HCT116 (cell line): Measurements from ENCODE around the gene BBIP1. TPM values are rescaled to one million over a fixed set of nuclear protein-coding genes. Genes with fewer than 3 reads are reported as not detected.

Experiments used
- ATAC-seq: fragments of 200-7000 bp; cut with Tn5 transposase; 2 replicates; pipeline ENCODE4 v1.9.1; 2020; ENCODE audit warnings: mild to moderate bottlenecking, moderate library complexity
- BruUV-seq: library from RNA; stranded (reverse); fragments of 400-500 nt; replicated peaks from 2 replicates; lab custom pipeline; 2021; lab: Mats Ljungman, UMichigan
- CTCF ChIA-PET: fragments of 300-600 bp; sonication (Branson Sonifier 250); formaldehyde crosslinking; loops from one replicate; lab custom pipeline; 2021; ENCODE audit warnings: antibody characterized with exemption; lab: Charles Lee
- POLR2A ChIA-PET: fragments of 300-600, 350-600 bp; sonication (Branson Sonifier 250); formaldehyde crosslinking; loops from one replicate; lab custom pipeline; 2021; ENCODE audit warnings: antibody characterized with exemption; lab: Charles Lee
- RAD21 ChIA-PET, 2 experiments: fragments of 300-600 bp; sonication (Branson Sonifier 250); formaldehyde crosslinking; loops; one replicate each; lab custom pipeline; 2023; ENCODE audit warnings: low total read pairs in 2 of 2; ENCODE audit not compliant: uncharacterized antibody in 2 of 2, unreplicated experiment in 2 of 2, low non-redundant PET in 1 of 2; lab: Charles Lee
- DNase-seq: peaks from one replicate; pipeline ENCODE4 v3.0.0-alpha.2; 2010; ENCODE audit warnings: low read depth, low spot score
- H2AFZ ChIP-seq: fragments of 200-600 bp; shearing (Covaris generic), sonication (generic); 2 replicates; pipeline ENCODE4 v1.6.1; 2017; ENCODE audit warnings: low read depth, mixed run types, mixed read lengths, antibody characterized with exemption, low read length; ENCODE audit not compliant: poor library complexity, severe bottlenecking
- H3K27ac ChIP-seq: 2 replicates; pipeline ENCODE4 v1.5.1; 2012; ENCODE audit warnings: low read depth, low read length
- H3K27me3 ChIP-seq: fragments of 200-600 bp; sonication (generic); 2 replicates; pipeline ENCODE4 v1.6.1; 2016; ENCODE audit warnings: mixed run types, low read length, mixed read lengths; ENCODE audit not compliant: insufficient read depth
- H3K36me3 ChIP-seq, 2 experiments: fragments of 200-500 bp in 1 of 2; fragments of 200-600 bp in 1 of 2; sonication (Bioruptor generic) in 1 of 2; sonication (generic) in 1 of 2; 2 replicates each; pipeline versions ENCODE4 v1.5.1 to v1.6.1; 2014 to 2016; ENCODE audit warnings: low read length in 2 of 2, inconsistent platforms in 1 of 2, mixed read lengths in 1 of 2, mixed run types in 1 of 2; ENCODE audit not compliant: insufficient read depth in 2 of 2, control insufficient read depth in 1 of 2
- H3K4me1 ChIP-seq, 2 experiments: fragments of 200-600 bp in 1 of 2; sonication (generic) in 1 of 2; 2 replicates each; pipeline versions ENCODE4 v1.5.1 to v1.6.1; 2012 to 2017; ENCODE audit warnings: low read length in 2 of 2, inconsistent platforms in 1 of 2, mild to moderate bottlenecking in 1 of 2, mixed read lengths in 1 of 2, mixed run types in 1 of 2, moderate library complexity in 1 of 2; ENCODE audit not compliant: insufficient read depth in 2 of 2, control insufficient read depth in 1 of 2
- H3K4me2 ChIP-seq: fragments of 200-600 bp; sonication (generic); 2 replicates; pipeline ENCODE4 v1.6.1; 2017; ENCODE audit warnings: mixed run types, low read length, mixed read lengths
- H3K4me3 ChIP-seq, 2 experiments: fragments of 200-600 bp in 1 of 2; sonication (generic) in 1 of 2; replicated peaks in 1 of 2; 2 replicates each; pipeline ENCODE4 v1.5.1; 2011 to 2016; ENCODE audit warnings: low read length in 2 of 2, control low read depth in 1 of 2, low read depth in 1 of 2, mild to moderate bottlenecking in 1 of 2, mixed read lengths in 1 of 2, mixed run types in 1 of 2
- H3K79me2 ChIP-seq: fragments of 200-600 bp; sonication (generic); 2 replicates; pipeline ENCODE4 v1.6.1; 2017; ENCODE audit warnings: mild to moderate bottlenecking, mixed run types, low read length, moderate library complexity, mixed read lengths; ENCODE audit not compliant: insufficient read depth
- H3K9ac ChIP-seq: fragments of 200-600 bp; sonication (generic); 2 replicates; pipeline ENCODE4 v1.6.1; 2016; ENCODE audit warnings: low read length, mixed read lengths
- H3K9me2 ChIP-seq: fragments of 200-600 bp; sonication (generic), shearing (Covaris generic); 2 replicates; pipeline ENCODE4 v1.6.1; 2017; ENCODE audit warnings: mixed run types, mild to moderate bottlenecking, moderate library complexity; ENCODE audit not compliant: insufficient read depth
- H3K9me3 ChIP-seq, 2 experiments: fragments of 200-500 bp in 1 of 2; fragments of 200-600 bp in 1 of 2; sonication (Bioruptor generic) in 1 of 2; sonication (generic) in 1 of 2; 2 replicates each; pipeline ENCODE4 v1.6.1; 2014 to 2017; ENCODE audit warnings: low read length in 2 of 2, mixed read lengths in 2 of 2, inconsistent platforms in 1 of 2, low read depth in 1 of 2, mild to moderate bottlenecking in 1 of 2, mixed run types in 1 of 2, moderate library complexity in 1 of 2; ENCODE audit not compliant: control insufficient read depth in 1 of 2, insufficient read depth in 1 of 2
- H4K20me1 ChIP-seq: fragments of 200-600 bp; sonication (generic), shearing (Covaris generic); 2 replicates; pipeline ENCODE4 v1.6.1; 2017; ENCODE audit warnings: mixed run types, mild to moderate bottlenecking, moderate library complexity; ENCODE audit not compliant: insufficient read depth
- CBX3 ChIP-seq: IDR thresholded peaks from 2 replicates; pipeline ENCODE4 v1.6.1; 2012; ENCODE audit warnings: low read depth
- CTCF ChIP-seq, 3 experiments: fragments of 200-600 bp in 1 of 3; sonication (generic) in 1 of 3; IDR thresholded peaks in 2 of 3; conservative IDR thresholded peaks in 1 of 3; 2 replicates each; pipeline ENCODE4 v1.5.1; 2012 to 2017; ENCODE audit warnings: low read depth in 2 of 3, low read length in 2 of 3, antibody characterized with exemption in 1 of 3, borderline replicate concordance in 1 of 3, control low read depth in 1 of 3, mild to moderate bottlenecking in 1 of 3, mixed read lengths in 1 of 3, mixed run types in 1 of 3, moderate library complexity in 1 of 3; ENCODE audit not compliant: insufficient read depth in 1 of 3
- EGR1 ChIP-seq: IDR thresholded peaks from 2 replicates; pipeline ENCODE4 v1.6.1; 2012; ENCODE audit warnings: low read depth
- ELF1 ChIP-seq: IDR thresholded peaks from 2 replicates; pipeline ENCODE4 v1.6.1; 2012; ENCODE audit warnings: low read depth, borderline replicate concordance
- EZH2 ChIP-seq: fragments of 200-600 bp; sonication (generic); IDR thresholded peaks from 2 replicates; pipeline ENCODE4 v1.6.1; 2017; ENCODE audit warnings: antibody characterized with exemption, mixed run types
- EZH2phosphoT487 ChIP-seq: fragments of 200-600 bp; IDR thresholded peaks from 2 replicates; pipeline ENCODE4 v1.6.1; 2018; ENCODE audit warnings: antibody characterized with exemption, borderline replicate concordance
- FOSL1 ChIP-seq: IDR thresholded peaks from 2 replicates; pipeline ENCODE4 v1.6.1; 2012; ENCODE audit warnings: low read depth
- JUND ChIP-seq: IDR thresholded peaks from 2 replicates; pipeline ENCODE4 v1.6.1; 2012
- MAX ChIP-seq: IDR thresholded peaks from 2 replicates; pipeline ENCODE4 v1.6.1; 2012
- POLR2A ChIP-seq: IDR thresholded peaks from 2 replicates; pipeline ENCODE4 v1.7.0; 2011; ENCODE audit warnings: borderline replicate concordance; ENCODE audit not compliant: insufficient read depth, insufficient read length; ENCODE audit errors: extremely low read depth
- POLR2AphosphoS5 ChIP-seq: IDR thresholded peaks from 2 replicates; pipeline ENCODE4 v1.6.1; 2011; ENCODE audit warnings: mild to moderate bottlenecking, low read depth, low read length, moderate library complexity
- RAD21 ChIP-seq: IDR thresholded peaks from 2 replicates; pipeline ENCODE4 v1.6.1; 2012; ENCODE audit warnings: low read depth, mild to moderate bottlenecking
- SIN3A ChIP-seq: IDR thresholded peaks from 2 replicates; pipeline ENCODE4 v1.6.1; 2012; ENCODE audit warnings: low read depth
- SP1 ChIP-seq: IDR thresholded peaks from 2 replicates; pipeline ENCODE4 v1.6.1; 2012; ENCODE audit warnings: low read depth
- TCF7L2 ChIP-seq: IDR thresholded peaks from 2 replicates; pipeline ENCODE4 v1.7.0; 2011; ENCODE audit warnings: borderline replicate concordance, inconsistent platforms; ENCODE audit not compliant: insufficient read depth, insufficient read length; ENCODE audit errors: extremely low read depth
- YY1 ChIP-seq: IDR thresholded peaks from 2 replicates; pipeline ENCODE4 v1.6.1; 2011; ENCODE audit warnings: low read length, low read depth, moderate library complexity, mild to moderate bottlenecking; ENCODE audit not compliant: insufficient replicate concordance; ENCODE audit errors: extremely low read depth
- ZBTB33 ChIP-seq: IDR thresholded peaks from 2 replicates; pipeline ENCODE4 v1.6.1; 2011; ENCODE audit warnings: mild to moderate bottlenecking, low read length, moderate library complexity; ENCODE audit not compliant: insufficient replicate concordance; ENCODE audit errors: extremely low read depth
- ZFX ChIP-seq: fragments of 450-650 bp; IDR thresholded peaks from 2 replicates; pipeline ENCODE4 v1.6.1; 2017
- ZNF274 ChIP-seq: fragments of 200-500 bp; sonication (Bioruptor generic); IDR thresholded peaks from 2 replicates; pipeline ENCODE4 v1.6.1; 2014; ENCODE audit warnings: mild to moderate bottlenecking, low read depth, low read length, inconsistent platforms
- intact Hi-C: fragments of 100-400 bp; cut with micrococcal nuclease; formaldehyde crosslinking; loops from 2 replicates; pipeline ENCODE4 v1.10.0; 2022
- total RNA-seq: library from RNA; stranded (reverse); gene quantifications from one replicate; pipeline ENCODE4 v1.2.1, GENCODE V29; 2021; ENCODE audit not compliant: unreplicated experiment

Gene BBIP1
- total RNA-seq, 1 experiment from 2014 or later = 38.9 TPM

- H3K79me2 ChIP-seq = no peaks in the 10 kb centered on the region
These were observed 45.7 kb downstream of the BBIP1 start for GRCh38 chr10:110872984-110873923.

More at GRCh38 chr10:110872984-110873923, 45.7 kb downstream of the BBIP1 start:
- peak overlapping the region; percentile 88 for H3K4me2 ChIP-seq
- peak overlapping the region; percentile 68 for H3K9ac ChIP-seq
- peak overlapping the region; percentile 33 for H2AFZ ChIP-seq
- ATAC-seq = no peak
- no peaks in the 10 kb centered on the region for H3K9me2 ChIP-seq
- ChIA-PET CTCF (no interaction called here), RAD21 (no interaction called here), POLR2A (no interaction called here)
- H3K9me3 ChIP-seq = no peaks in the 10 kb centered on the region
- H3K27me3 ChIP-seq = no peaks in the 10 kb centered on the region
- peak overlapping the region; percentile 60; the same call in 1 of the 2 replicates for H3K27ac ChIP-seq
- no peak for DNase-seq
- 0 out of 4 replicates have a peak, but pooled peaks cover 0 to 2% of the 10 kb centered on the region in 2 experiments for H3K36me3 ChIP-seq
- BruUV-seq = TSS peak; percentile 61
- peaks cover 14 to 20% of the 10 kb centered on the region in 2 experiments; a peak in 3 of 4 replicates for H3K4me1 ChIP-seq
- intact Hi-C loops = no loop called here
- H3K4me3 ChIP-seq = peak overlapping the region; percentile 65 to 67
- TF ChIP-seq FOSL1 = no peak
- no peak for TF ChIP-seq EZH2
- no peak for TF ChIP-seq MAX
- no peak for TF ChIP-seq JUND
- TF ChIP-seq POLR2A = no peak
- TF ChIP-seq ZNF274 = no peak
- TF ChIP-seq RAD21 = no peak
- no peak for TF ChIP-seq YY1
- TF ChIP-seq ZBTB33 = no peak
- TF ChIP-seq ZFX = no peak
- no peak for TF ChIP-seq SIN3A
- no peak for TF ChIP-seq CBX3
- no peak for TF ChIP-seq TCF7L2
- TF ChIP-seq POLR2AphosphoS5 = no peak
- no peak for TF ChIP-seq ELF1
- TF ChIP-seq EGR1 = no peak
- no peak for TF ChIP-seq SP1
- no peak for TF ChIP-seq EZH2phosphoT487
- TF ChIP-seq CTCF (IDR thresholded peaks at IDR 0.05 in 2 of 3, conservative IDR thresholded peaks at IDR 0.05 in 1 of 3; ENCODE audit: borderline replicate concordance in 1 of 3, insufficient read depth in 1 of 3, low read depth in 2 of 3, low read length in 2 of 3) = no peak
- no peaks in the 10 kb centered on the region for H4K20me1 ChIP-seq
